Inflammatory macrophage treated with lipopolysaccharide for 1 hour (primary cell): ENCODE measurements around the gene OR1A1.
"Not testable (repeated sequence)": the region's sequence is repeated elsewhere in the genome, so short reads cannot be mapped to it uniquely, and the experiment has no call there.

Experiments
- DNase-seq, 2 donors: peaks; one replicate each; pipeline ENCODE4 v3.0.0-alpha.2; 2020 to 2022

OR1A1 gene, protein sequence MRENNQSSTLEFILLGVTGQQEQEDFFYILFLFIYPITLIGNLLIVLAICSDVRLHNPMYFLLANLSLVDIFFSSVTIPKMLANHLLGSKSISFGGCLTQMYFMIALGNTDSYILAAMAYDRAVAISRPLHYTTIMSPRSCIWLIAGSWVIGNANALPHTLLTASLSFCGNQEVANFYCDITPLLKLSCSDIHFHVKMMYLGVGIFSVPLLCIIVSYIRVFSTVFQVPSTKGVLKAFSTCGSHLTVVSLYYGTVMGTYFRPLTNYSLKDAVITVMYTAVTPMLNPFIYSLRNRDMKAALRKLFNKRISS

DNA sequence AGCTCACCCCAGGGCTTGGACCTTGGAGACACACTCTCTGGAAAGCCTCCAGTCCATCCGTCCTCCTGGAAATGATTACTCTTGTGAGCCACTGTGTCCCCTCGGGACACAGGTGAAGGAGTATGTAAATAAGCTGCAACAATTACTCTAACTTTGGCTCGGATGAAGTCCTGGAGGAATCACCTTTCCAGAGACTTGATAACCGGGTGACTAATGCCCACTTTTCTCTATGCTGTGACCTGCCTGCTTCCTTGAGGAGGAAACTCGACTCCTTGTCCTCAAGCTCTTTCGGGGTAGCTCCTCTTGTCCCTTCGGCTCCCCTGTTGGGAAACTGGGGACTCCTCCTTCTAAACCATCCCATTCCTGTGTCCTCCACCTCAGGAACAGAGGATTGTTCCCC lies at the start of gene OR1A1:
OR1A1 (plus strand) TSS at position 301 of the 400 bp plus-strand sequence. CDS start 7,954 bp downstream, outside the sequence.
- DNase-seq, result no peak

DNA sequence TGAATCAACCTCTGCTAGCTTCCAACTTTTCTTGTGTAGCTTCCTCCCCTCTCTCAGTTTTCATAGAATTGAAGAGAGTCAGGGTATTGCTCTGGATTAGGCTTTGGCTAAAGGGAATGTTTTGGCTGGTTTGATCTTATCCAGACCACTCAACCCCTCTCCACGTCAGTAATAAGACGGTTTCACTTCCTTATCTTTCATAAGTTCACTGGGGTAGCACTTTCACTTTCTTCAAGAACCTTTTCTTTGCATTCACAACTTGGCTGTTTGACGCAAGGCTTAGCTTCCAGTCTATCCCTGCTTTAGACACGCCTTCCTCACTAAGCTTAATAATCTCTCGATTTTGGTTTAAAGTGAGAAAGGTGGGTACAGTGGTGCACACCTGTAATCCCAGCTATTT lies 39.9 kb upstream of the OR1A1 start:
- peak; percentile 66 to 67 for DNase-seq

DNA sequence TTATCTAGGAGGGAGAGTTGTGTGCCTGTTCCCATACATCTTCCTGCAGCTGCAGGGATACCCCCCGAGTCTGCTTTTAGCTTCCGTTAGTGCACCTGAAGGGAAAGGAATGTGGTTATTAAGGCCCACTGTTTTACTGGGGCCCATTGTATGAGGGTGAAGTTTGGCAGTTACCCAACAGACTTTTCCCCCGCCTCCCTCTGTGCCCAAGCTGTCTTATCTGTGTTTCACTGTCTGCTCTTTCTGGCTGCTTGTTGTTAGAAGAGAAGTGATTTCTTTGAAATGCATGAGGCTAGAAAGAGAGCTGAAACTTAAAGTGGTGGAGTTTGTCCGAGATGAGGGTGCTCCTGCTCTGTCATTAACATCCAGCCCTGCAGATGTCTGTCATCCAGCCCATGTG lies 17.5 kb upstream of the OR1A1 start:
- DNase-seq, result no peak

DNA sequence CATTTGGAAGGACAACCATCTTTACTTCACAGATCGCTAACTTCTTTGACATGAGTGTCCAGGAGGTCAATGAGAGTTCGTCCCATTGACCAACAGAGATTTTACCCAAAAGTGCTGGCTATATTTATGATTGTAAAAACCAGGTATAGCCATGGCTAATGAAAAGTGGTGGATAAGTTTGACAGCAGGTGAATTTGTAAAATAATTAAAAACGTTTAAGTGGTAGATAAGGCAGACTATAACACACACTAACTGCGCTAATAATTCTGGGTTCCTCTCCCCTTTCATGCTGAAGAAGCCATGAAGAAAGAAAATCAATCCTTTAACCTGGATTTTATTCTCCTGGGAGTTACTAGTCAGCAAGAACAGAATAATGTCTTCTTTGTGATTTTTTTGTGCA lies 10.2 kb upstream of the OR1A1 start, which contains the start of gene OR1A2:
OR1A2 (plus strand) TSS at position 301 of the 400 bp plus-strand sequence; CDS start at position 301, 0 bp downstream.
- DNase-seq, result no peak

DNA sequence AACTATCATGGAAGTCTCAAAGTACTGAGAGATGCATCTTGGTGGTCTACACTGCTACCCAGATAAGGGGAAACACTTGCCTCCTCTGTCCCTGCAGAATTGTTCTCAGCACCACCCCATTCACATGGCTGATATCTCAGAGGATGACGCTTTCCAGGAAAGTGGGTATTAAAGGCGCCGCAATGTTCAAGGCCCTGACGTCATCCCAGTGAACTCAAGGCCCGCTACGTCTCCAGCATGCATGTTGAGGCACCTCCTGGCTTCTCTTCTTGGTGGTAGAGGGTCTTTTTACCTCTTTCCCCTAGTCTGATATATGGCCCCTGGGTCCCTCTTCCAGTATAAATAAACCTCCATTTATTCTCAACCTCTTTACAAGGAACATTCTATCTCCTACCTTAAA lies 1.0 kb downstream of the OR1A1 start:
- DNase-seq, result no peak

DNA sequence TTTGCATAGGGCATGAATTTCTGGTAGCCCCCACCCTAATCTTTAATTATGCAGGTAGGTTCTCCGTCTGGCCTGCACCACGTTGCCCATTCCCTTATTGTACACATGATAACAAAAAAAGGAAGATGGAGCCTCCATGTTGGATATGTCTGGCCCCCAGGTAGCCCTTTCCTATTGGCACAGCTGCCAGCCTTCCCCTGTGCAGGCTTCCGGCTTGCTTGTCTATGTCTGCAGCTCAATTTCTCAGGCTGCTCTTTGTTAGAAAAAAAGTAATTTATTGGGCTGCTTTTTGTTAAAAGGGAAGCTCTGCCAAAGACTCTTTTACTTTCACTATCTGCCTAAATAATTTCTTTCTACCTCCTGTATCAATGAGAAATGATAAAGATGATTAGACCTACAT lies 5.5 kb downstream of the OR1A1 start:
- no peak for DNase-seq

DNA sequence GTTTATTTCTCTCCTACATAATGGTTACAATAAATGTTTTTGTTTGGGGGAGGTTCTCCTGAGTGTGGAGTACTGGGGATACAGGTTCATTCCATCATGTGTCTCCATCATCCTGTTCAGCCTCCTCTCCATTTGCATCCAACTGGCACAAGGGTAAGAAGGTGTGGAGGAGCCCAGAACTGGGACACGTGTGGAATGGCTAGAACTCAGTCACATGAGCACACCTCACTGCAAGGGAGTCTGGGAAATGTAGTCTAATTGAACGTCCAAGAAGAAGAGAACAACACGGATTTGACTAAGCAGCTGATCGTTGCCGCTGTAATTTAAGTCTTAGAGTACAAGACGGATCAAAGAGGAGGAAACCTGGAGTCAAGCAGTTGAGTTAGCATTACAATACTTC lies 6.1 kb downstream of the OR1A1 start:
- DNase-seq, result no peak

DNA sequence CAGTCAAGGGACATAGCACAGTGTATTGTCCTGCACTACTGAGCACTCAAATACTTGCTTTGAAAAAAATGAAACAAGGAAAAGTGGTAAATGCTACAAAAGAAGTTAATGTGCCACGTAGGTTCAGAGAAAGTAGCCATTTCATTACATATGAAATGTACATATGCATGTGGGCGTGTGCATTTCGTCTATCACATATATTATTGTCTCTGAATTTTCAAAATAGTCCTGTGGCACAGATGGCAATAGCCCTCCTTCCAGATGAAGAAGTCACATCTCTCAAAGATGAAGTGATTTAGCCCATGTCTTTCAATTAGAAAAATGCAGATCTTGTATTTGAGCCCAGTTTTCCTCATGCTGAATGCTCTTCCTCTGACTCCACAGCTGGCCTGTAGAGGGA lies 12.5 kb downstream of the OR1A1 start:
- DNase-seq, result not testable (repeated sequence)

DNA sequence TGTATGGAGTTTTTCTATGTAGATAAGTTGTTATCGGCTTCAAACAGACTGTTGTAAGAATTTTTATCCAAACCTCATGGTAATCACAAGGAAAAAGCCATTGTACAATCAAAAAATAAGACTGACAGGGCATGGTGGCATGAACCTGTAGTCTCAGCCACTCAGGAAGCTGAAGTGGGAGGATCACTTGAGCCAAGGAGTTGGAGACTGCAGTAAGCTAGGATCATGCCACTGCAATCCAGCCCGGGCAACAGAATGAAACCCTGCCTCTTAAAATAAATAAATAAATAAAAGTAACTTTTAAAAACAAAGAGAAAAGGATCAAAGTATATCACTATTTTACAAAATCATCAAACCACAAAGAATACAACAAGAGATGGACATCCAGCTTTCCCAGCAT lies 14.4 kb downstream of the OR1A1 start:
- no peak for DNase-seq

DNA sequence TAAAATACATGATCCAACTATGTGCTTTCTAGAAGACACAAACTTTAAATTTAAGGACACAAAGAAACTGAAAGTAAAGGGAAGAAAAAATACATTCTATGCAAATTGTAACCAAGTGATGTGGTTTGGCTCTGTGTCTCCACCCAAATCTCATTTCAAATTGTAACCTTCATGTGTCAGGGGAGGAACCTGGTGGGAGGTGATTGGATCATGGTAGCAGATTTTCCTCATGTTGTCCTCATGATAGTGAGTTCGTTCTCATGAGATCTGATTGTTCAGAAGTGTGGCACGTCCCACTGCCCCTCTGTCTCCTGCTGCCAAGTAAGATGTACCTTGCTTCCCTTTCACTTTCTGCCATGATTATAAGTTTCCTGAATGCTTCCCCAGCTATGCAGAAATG lies 15.0 kb downstream of the OR1A1 start:
- peak; percentile 2 to 18 for DNase-seq

DNA sequence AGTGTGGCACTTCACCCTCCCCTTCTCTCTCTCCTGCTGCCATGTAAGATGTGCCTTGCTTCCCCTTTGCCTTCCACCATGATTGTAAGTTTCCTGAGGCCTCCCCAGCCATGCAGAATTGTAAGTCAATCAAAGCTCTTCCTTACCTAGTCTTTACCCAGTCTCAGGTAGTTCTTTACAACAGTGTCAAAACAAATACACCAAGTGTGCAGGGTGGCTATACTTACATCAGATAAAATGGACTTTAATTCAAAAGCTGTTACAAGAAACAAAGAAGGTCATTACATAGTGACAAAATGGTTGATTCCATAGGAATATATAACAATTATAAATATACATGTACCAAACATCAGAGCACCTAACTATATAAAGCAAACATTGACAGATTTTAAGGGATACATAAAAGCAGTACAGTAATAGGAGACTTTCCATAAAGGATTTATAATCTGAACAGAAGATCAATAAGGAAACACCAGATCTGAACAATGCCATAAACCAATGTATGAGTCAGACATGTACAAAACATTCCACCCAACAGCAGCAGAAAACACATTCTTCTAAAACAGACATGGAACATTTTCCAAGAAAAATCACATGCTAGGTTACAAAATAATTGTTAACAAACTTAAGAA lies 17.4 kb downstream of the OR1A1 start:
- not testable (repeated sequence) for DNase-seq

DNA sequence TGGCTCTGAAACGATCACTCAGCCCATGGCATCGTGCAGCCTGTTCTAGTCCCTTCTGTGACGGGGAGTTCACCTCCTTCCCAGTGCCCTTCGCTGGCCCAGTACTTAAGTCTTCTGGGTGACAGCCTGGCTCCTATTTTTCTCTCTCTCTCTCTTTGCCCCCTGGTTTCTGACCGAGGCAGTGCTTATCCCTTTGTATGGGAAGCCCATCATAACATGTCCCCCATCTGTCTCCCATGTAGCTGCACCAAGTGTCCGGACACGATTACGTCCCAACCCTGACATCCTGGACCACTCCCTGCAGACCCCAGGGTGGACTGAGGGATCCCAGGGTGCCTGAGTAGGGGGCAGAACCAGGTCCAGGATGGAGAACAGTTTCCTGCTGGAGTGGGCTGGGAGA lies 24.8 kb downstream of the OR1A1 start:
- not testable (repeated sequence) for DNase-seq

DNA sequence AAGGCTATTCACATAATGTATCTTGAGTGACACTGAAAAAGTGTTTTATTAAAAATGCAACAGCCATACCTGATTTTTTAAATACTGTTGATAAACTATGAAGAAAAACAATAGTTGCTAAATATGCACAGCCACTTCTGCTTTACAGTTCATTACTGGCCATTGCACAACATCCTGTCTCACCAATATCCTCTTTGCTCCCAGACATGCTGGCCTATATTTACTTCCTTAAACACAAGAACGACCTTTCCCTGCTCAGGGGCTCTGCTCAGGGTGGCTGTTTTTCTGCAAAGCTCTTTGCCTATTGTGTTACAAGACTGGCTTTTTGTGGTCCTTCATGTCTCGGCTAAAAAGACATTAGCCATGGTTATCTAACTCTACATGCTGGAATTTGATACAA lies 31.2 kb downstream of the OR1A1 start:
- DNase-seq, result peak; percentile 53 to 65

DNA sequence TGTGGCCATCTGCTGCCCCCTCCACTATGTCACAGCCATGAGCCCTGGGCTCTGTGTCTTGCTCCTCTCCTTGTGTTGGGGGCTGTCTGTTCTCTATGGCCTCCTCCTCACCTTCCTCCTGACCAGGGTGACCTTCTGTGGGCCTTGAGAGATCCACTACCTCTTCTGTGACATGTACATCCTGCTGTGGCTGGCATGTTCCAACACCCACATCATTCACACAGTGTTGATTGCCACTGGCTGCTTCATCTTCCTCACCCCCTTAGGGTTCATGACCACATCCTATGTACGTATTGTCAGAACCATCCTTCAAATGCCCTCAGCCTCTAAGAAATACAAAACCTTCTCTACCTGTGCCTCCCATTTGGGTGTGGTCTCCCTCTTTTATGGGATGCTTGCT lies 33.6 kb downstream of the OR1A1 start:
- not testable (repeated sequence) for DNase-seq

DNA sequence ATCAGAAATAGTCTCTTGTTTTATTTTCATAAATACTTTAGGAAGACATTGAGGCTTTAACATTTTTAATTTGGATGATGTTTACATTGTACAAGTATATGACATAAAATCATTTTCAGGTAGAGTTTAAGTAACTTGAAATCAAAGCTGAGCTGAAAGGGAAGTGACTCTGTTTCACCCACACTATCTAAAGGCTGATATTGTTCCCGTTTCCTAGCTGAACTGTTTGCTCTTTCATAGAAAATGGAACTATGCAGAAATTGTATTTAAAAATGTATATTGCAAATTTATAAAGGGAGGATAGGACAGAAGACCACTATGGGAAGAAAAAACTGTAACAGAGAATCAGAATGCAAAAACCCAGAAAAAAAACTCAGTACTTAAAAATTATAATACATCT lies 37.4 kb downstream of the OR1A1 start:
- peak; percentile 35 to 40 for DNase-seq

DNA sequence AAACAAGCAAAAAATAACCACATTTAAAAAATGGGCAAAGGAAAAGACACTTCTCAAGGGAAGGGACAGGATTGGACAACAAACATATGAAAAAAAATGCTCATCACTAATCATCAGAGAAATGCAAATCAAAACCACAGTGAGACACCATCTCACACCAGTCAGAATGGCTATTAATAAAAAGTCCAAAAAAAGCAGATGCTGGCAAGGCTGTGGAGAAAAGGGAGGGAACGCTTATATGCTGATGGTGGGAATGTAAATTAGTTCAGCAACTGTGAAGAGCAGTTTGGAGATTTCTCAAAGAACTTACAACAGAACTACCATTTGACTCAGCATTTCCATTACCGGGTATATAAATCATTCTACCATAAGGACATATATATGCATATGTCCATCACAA lies 41.5 kb downstream of the OR1A1 start:
- DNase-seq, result not testable (repeated sequence)

DNA sequence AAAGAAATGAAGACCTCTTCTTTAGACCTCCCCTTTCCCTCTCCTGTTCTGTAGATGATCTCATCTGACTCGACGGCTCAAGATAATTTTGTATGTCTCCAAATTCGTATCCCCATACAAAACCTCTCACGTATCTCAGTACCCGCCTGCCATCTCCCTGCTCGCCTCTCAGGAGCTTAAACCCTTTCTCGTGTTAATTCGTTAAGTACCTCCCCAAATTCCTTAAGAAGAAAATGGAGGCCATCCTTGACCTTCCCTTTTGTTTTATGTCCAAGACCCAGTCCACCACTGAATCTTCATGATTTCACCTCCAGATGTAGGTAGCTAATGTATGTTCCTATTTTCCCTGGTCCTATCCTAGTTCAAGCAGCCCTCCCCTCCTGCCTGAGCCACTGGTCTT lies 49.1 kb downstream of the OR1A1 start:
- DNase-seq, result no peak

DNA sequence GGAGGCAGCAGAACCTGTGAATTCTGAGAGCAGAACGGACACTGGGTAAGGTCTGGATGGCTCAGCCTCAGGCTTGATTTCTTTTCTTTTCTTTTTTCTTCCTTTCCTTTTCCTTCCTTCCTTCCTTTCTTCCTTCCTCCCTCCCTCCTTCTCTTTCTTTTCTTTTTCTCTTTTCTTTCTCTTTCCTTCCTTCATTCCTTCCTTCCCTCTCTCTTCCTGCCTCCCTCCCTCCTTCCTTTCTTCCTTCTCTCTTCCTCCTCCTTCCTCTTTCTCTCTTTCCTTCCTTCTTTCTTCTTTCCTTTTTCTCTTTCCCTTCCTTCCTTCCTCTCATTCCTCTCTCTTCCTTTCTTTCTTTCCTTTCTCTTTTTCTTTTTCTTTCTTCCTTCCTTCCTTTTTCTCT lies 52.7 kb downstream of the OR1A1 start:
- no peak for DNase-seq

DNA sequence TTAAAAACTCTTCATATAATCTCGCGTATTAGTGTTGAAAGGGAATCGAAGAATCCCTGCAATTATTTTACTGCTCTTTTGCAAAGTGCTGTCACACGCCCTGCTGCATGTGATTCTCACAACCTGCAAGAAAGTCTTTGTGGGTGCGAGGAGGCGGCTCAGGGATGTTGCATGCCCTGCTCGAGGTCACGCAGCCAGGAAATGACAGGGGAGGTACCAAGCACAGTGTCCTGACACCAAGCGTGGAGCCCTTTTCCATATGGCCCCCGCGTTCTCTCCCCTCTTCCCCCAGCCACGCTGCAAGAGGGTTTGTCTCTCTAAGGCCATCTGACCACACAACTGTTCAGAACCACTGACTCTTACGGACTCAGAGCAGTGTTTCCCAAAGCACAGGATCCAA lies 53.1 kb downstream of the OR1A1 start:
- DNase-seq, result no peak
